Measurements from ENCODE around the gene PTP4A1. TPM values are rescaled to one million over a fixed set of nuclear protein-coding genes. Genes with fewer than 3 reads are reported as not detected.

PTP4A1 gene
- polyA plus RNA-seq, 1 donor from 2014 or later = 57.6 TPM

- H3F3A ChIP-seq (ENCODE audit: insufficient read depth, low read length, poor library complexity, severe bottlenecking) = no peaks in the 10 kb centered on the region
- peaks cover 6% of the 10 kb centered on the region for H4K20me1 ChIP-seq (ENCODE audit: insufficient read depth)
- H3K36me3 ChIP-seq (ENCODE audit: insufficient read depth, low read length) = peaks cover 42% of the 10 kb centered on the region
- H3K9me3 ChIP-seq (ENCODE audit: low read length) = no peaks in the 10 kb centered on the region
- H2AFZ ChIP-seq (ENCODE audit: low read depth, low read length) = no peak overlapping the region
- H3K4me3 ChIP-seq (ENCODE audit: low read length) = no peak overlapping the region
- TF ChIP-seq MXI1 (conservative IDR thresholded peaks at IDR 0.05; ENCODE audit: poor library complexity, severe bottlenecking) (no peak), REST (IDR thresholded peaks at IDR 0.05; ENCODE audit: borderline replicate concordance) (no peak), EP300 (conservative IDR thresholded peaks at IDR 0.05; ENCODE audit: poor library complexity, severe bottlenecking) (no peak), CTCF (IDR thresholded peaks at IDR 0.05; ENCODE audit: poor library complexity, severe bottlenecking) (no peak), EZH2 (IDR thresholded peaks at IDR 0.05; ENCODE audit: borderline replicate concordance, insufficient read depth, low read length, poor library complexity, severe bottlenecking) (no peak), TAF1 (IDR thresholded peaks at IDR 0.05; ENCODE audit: low read depth) (no peak), POLR2AphosphoS5 (IDR thresholded peaks at IDR 0.05) (no peak), SMC3 (conservative IDR thresholded peaks at IDR 0.05; ENCODE audit: poor library complexity) (no peak), RAD21 (conservative IDR thresholded peaks at IDR 0.05) (no peak)
- H3K4me2 ChIP-seq (ENCODE audit: low read length) = no peak overlapping the region
- no peak overlapping the region for H3K27ac ChIP-seq (ENCODE audit: low read length)
- H3K27me3 ChIP-seq (ENCODE audit: insufficient read depth, low read depth, low read length) = no peaks in the 10 kb centered on the region
- H3K9ac ChIP-seq (ENCODE audit: low read length) = no peak overlapping the region
- peaks cover 42% of the 10 kb centered on the region for H3K79me2 ChIP-seq (replicated peaks; ENCODE audit: insufficient read depth, low read length)
- no peaks in the 10 kb centered on the region for H3K9me2 ChIP-seq (ENCODE audit: insufficient read depth, low read length)
Measured at GRCh38 chr6:63580704-63580961, 8.4 kb downstream of the PTP4A1 start.

GRCh38 chr6:63581355-63582013 lies 9.2 kb downstream of the PTP4A1 start:
- H3K4me3 ChIP-seq (ENCODE audit: low read length) = no peak overlapping the region
- no peaks in the 10 kb centered on the region for H3K9me3 ChIP-seq (ENCODE audit: low read length)
- no peaks in the 10 kb centered on the region for H3F3A ChIP-seq (ENCODE audit: insufficient read depth, low read length, poor library complexity, severe bottlenecking)
- H4K20me1 ChIP-seq (ENCODE audit: insufficient read depth) = peaks cover under 1% of the 10 kb centered on the region
- H3K27me3 ChIP-seq (ENCODE audit: insufficient read depth, low read depth, low read length) = no peaks in the 10 kb centered on the region
- no peaks in the 10 kb centered on the region for H3K9me2 ChIP-seq (ENCODE audit: insufficient read depth, low read length)
- H2AFZ ChIP-seq (ENCODE audit: low read depth, low read length) = no peak overlapping the region
- H3K36me3 ChIP-seq (ENCODE audit: insufficient read depth, low read length) = peaks cover 42% of the 10 kb centered on the region
- TF ChIP-seq POLR2AphosphoS5 (IDR thresholded peaks at IDR 0.05) (no peak), RAD21 (conservative IDR thresholded peaks at IDR 0.05) (no peak), TAF1 (IDR thresholded peaks at IDR 0.05; ENCODE audit: low read depth) (no peak), CTCF (IDR thresholded peaks at IDR 0.05; ENCODE audit: poor library complexity, severe bottlenecking) (no peak), MXI1 (conservative IDR thresholded peaks at IDR 0.05; ENCODE audit: poor library complexity, severe bottlenecking) (no peak), EZH2 (IDR thresholded peaks at IDR 0.05; ENCODE audit: borderline replicate concordance, insufficient read depth, low read length, poor library complexity, severe bottlenecking) (no peak), EP300 (conservative IDR thresholded peaks at IDR 0.05; ENCODE audit: poor library complexity, severe bottlenecking) (no peak), REST (IDR thresholded peaks at IDR 0.05; ENCODE audit: borderline replicate concordance) (no peak), SMC3 (conservative IDR thresholded peaks at IDR 0.05; ENCODE audit: poor library complexity) (no peak)
- no peak overlapping the region for H3K27ac ChIP-seq (ENCODE audit: low read length)
- H3K79me2 ChIP-seq (replicated peaks; ENCODE audit: insufficient read depth, low read length) = peaks cover 33% of the 10 kb centered on the region
- H3K4me2 ChIP-seq (ENCODE audit: low read length) = no peak overlapping the region
- H3K9ac ChIP-seq (ENCODE audit: low read length) = no peak overlapping the region

Measured in neural cell (in vitro differentiated cells).